GM12891 (cell line): ENCODE results near the gene ETNK1.
A peak's percentile ranks its signal among the peaks of the same experiment; 100 is the strongest.
"Not testable (repeated sequence)": the region's sequence is repeated elsewhere in the genome, so short reads cannot be mapped to it uniquely, and the experiment has no call there.

Experiments
- DNase-seq: peaks from one replicate; pipeline ENCODE4 v3.0.0; 2011; ENCODE audit warnings: low spot score; ENCODE audit not compliant: insufficient read length
- FAIRE-seq: peaks from 2 replicates; lab custom pipeline; 2011; peaks lifted over from hg19 to GRCh38; lab: Jason Lieb, UNC
- PAX5 ChIP-seq: IDR thresholded peaks from 2 replicates; pipeline ENCODE4 v1.6.1; 2011; ENCODE audit warnings: low read length, moderate library complexity, mild to moderate bottlenecking; ENCODE audit not compliant: insufficient read depth, severe bottlenecking
- POLR2A ChIP-seq: IDR thresholded peaks from 2 replicates; pipeline ENCODE4 v1.6.1; 2011; ENCODE audit warnings: low read depth, low read length, control low read depth
- POLR2AphosphoS5 ChIP-seq: IDR thresholded peaks from 2 replicates; pipeline ENCODE4 v1.6.1; 2011; ENCODE audit warnings: low read depth, low read length, control low read depth
- POU2F2 ChIP-seq: IDR thresholded peaks from 2 replicates; pipeline ENCODE4 v1.6.1; 2011; ENCODE audit warnings: low read depth, mild to moderate bottlenecking, control low read depth, low read length, moderate library complexity
- SPI1 ChIP-seq: IDR thresholded peaks from 2 replicates; pipeline ENCODE4 v1.6.1; 2011; ENCODE audit warnings: low read depth, low read length, control low read depth
- TAF1 ChIP-seq: IDR thresholded peaks from 2 replicates; pipeline ENCODE4 v1.6.1; 2011; ENCODE audit warnings: low read depth, low read length, control low read depth

ETNK1 gene

DNA sequence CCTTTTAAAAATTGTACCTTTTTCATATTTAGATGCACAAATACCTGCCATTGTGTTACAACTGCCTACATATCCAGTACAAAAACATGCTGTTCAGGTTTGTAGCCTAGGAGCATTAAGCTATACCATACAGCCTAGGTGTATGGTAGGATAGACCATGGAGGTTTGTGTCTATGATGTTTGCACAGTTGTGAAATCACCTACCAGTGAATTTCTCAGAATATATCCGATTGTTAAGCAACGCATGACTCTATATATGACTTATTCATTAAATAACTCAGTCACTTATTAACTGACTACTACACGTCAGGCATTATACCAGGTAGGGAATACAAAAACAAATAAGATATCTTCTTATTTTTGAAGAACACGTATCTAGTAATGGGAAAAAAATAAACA, 26.2 kb upstream of the ETNK1 start:
- TF ChIP-seq SPI1 (no peak), POU2F2 (no peak), POLR2AphosphoS5 (no peak), POLR2A (no peak), PAX5 (no peak), TAF1 (no peak)
- DNase-seq (no peak), FAIRE-seq (no peak)

DNA sequence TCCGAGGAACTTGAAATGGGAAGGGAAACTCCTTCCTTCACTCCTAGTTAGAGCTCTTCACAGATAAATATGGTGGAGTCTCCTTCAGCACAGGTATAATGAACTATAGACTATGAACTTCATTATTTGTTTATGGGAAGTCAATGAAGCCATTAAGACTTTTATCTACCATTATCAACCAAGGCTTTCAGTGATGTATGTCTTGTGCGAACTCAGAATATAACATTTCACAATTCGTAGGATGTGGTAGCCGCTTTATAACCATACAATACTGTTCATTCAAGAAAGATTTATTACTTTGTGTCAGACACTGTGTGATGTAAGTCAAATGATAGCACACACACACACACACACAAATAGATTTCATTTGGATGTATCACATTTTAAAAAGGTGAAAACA, 24.8 kb upstream of the ETNK1 start:
- no peak for FAIRE-seq
- no peak for TF ChIP-seq PAX5
- no peak for TF ChIP-seq POLR2A
- TF ChIP-seq TAF1: no peak
- no peak for TF ChIP-seq POLR2AphosphoS5
- DNase-seq: no peak

DNA sequence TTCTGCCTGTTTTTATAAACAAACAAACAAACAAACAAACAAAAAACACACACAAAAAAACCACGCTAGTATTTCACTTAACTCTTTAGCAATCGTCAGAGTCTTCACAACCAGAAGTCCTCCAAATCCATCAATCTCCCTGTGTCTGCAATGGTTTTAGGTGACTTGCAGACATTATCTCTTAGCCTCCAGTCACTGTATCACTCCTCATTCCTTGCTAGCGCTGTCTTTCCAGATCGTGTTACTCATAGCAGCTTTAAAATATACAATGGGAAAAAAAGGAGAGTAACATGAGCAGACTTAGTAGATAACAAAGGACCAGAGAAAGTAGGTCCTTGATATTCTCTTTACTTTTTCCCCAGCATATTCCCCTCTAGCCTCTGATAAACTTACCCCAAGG, 15.5 kb upstream of the ETNK1 start:
- FAIRE-seq: no peak
- no peak for TF ChIP-seq SPI1
- TF ChIP-seq POU2F2: no peak
- no peak for TF ChIP-seq POLR2A
- no peak for DNase-seq

DNA sequence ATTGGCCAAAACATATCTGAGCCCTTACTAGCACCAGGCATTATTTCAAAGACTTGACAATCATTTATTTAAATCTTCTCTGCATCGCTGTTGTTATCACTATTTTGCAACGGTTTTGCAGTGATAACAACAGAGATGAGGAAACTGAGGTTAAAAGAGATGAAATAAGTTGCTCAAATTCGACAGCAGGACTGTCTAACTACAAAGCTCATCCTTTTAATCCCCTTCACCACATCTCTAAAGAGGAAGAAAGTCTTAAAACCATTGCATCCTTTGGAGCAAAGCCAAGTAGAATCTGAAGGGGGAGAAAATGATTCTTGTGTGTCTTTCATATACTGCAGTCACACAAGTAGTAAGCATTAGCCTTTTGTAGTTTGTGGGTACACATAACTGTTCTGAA, 14.8 kb upstream of the ETNK1 start:
- no peak for FAIRE-seq
- no peak for DNase-seq

DNA sequence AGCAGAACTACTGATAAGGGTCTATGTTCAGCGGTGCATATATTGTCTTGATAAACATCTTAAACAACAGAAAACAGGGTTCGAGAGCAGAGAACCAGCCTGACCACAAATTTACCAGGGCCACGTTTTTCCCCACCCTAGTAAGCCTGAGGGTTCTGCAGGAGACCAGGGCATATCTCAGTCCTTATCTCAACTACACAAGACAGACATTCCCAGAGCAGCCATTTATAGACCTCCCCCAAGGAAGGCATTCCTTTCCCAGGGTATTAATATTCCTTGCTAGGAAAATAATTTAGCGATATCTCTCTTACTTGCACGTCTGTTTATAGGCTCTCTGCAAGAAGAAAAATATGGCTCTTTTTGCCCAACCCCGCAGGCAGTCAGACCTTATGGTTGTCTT, 12.1 kb upstream of the ETNK1 start:
- FAIRE-seq, DNase-seq: not testable (repeated sequence)

More for the DNA sequence above, 14.8 kb upstream of the ETNK1 start:
- no peak for TF ChIP-seq POLR2A
- TF ChIP-seq TAF1: no peak
- TF ChIP-seq POU2F2: no peak
- TF ChIP-seq SPI1: no peak
- no peak for TF ChIP-seq POLR2AphosphoS5
- TF ChIP-seq PAX5: no peak

DNA sequence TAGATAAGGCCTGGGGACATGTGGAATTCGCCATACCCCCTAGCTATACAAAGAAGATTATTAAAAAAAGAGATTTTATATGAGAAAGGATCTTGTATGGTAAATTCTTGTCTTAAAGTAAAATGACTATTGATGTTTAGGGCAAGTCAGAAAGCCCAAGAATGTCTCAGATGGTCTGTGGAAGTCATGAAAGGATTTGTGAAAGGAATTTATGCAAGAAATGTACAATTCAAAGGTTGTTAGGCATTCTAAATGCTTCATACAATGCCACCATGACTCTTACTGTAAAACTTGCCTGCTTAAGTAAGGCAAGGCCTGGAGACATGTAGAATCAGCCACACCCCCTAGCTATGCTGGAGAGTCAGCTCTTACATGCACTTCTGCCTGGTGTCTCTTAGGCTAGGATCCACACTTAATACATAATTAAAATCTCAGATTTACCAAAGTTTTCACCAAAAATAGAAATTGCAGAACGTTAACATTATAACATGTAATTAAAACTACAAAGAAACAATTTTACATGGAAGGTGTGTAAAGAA, 8.9 kb upstream of the ETNK1 start:
- TF ChIP-seq POLR2AphosphoS5 (no peak), TAF1 (no peak), SPI1 (no peak), POU2F2 (no peak), PAX5 (no peak), POLR2A (no peak)
- FAIRE-seq (no peak), DNase-seq (no peak)

DNA sequence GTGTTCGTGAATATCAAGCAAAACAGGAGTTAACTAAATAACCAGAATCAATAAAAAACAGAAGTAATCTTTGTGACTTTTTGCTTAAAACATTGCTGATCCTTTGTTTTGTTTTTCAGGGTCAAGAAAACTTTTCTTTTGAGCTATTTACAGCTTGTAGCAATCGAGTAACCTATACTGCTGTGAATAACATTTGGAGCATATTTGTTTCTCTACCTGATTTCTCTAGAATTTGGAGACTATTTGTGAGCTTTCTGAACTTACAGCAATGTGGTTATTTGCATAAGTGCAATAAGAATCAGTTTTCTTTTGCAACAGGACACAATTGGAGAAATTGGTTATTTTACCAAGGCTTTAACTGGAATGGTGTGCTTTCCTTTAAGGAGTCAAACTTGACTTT, 7.3 kb upstream of the ETNK1 start:
- FAIRE-seq (no peak), DNase-seq (no peak)

DNA sequence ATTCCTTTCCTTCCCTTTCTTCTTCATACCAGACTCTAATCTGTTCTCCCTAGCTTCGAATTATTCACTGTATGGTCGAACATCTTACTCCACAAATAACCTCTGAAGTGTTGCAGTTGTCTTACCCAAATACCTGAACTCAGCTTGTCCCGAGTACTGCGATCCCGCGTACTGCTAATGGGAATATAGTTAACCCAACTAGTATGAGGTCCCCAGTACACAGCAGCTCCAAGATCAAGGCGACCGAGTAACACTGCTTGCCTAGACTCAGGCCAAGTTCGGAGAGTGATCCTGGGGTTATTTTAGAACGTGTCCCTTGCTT, 462 bp upstream of the ETNK1 start:
- no peak for DNase-seq
- no peak for FAIRE-seq
- TF ChIP-seq POLR2A (no peak), TAF1 (no peak), POU2F2 (no peak)

More for the DNA sequence above, 7.3 kb upstream of the ETNK1 start:
- TF ChIP-seq PAX5 (no peak), POLR2AphosphoS5 (no peak), POU2F2 (no peak), POLR2A (no peak), TAF1 (no peak), SPI1 (no peak)

DNA sequence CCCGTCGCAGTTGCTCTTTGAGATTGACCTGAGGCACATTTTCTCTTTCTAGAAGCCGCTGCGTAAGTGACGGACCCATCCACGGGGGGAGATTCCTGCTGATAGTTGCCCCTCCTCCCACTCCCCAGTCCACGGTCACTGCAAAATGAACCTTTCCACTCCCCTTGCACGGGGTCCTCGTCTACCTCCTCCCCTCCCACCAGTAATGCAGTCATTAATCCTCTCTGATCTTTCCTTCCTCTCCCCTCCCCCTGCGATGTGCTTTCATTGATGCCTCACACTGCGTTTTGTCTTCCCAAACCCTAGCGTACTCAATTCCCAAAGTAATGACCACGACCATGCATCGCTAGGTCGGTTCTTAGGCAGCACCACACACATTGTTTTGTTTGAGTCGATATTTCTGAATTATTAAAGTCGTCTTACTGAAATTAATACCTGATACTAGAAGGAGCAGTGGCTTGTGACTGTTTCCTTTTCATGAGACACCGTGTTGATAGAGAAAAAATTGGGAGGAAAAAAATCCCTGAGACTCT, 857 bp downstream of the ETNK1 start:
- DNase-seq (peak; percentile 8), FAIRE-seq (peak; percentile 78)
- TF ChIP-seq POLR2A (0 out of 2 replicates have a peak, but pooled peaks have one; percentile 22), PAX5 (no peak), SPI1 (no peak)

DNA sequence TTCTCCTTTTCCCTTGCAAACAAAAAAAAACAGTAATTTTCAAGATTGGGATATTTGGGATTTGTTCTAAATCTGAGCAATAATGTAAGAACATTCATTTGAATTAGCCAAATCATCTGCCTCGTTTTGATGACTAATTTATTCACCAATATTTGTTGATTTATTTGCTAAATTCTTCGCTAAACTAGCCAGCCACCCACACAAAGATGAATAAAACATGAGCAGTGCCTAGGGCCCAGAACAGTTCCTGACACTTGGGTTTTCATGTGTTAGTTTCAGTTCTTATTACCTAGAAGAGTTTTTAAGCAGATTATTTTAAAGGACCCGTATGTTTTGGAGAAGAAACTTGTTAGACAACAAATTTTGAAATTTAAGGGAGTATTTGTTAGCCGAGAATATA, 1.4 kb downstream of the ETNK1 start:
- DNase-seq (peak; percentile 13), FAIRE-seq (no peak)
- TF ChIP-seq POU2F2 (0 out of 2 replicates have a peak, but pooled peaks have one; percentile 19), SPI1 (peak; percentile 43; the same call in 1 of the 2 replicates), POLR2A (no peak)

DNA sequence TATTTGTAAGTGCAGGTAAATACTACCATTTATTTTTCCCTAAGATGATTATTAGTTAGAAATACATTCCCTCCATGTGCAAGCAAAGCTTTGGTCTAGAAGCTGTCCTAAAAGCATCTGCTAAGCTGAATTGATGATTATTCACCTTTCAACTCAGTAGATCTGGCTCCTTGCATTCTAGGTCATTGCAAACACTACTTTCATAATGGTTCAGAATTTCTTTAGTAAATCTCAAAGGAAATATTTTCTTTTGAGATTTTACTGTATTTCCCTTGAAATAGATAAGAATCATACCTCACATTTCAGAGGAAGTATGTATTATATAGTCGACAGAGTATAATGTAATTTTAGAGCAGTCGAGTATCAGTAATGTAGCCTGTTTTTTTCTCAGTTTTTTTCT, 2.4 kb downstream of the ETNK1 start:
- TF ChIP-seq POLR2AphosphoS5 (no peak), POU2F2 (no peak), PAX5 (no peak), SPI1 (no peak), TAF1 (no peak), POLR2A (no peak)
- DNase-seq (no peak), FAIRE-seq (no peak)
